ENCODE data around the gene SH3RF1. TPM values are rescaled to one million over a fixed set of nuclear protein-coding genes. Genes with fewer than 3 reads are reported as not detected.

SH3RF1 gene
- total RNA-seq, 1 experiment from 2014 or later = 11.5 TPM

DNA sequence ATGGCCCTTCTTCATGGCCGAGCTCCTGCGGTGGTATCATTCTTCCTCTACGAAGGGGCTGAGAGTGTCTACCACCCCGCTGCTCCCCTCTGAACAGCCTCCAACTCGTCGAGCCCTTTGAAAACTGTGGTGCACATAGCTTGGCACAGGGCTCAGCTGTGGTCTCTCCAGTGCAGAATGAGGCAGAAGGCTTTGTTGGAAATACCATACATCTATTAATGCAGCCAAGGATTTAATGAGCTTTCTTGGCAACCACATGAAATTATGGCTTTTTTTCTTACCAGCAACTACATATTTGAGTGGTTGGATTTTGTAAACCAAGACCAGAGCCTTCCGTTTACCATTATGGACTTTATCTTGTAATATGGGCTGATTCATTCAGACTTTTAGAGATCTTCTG lies 199.0 kb downstream of the SH3RF1 start:
- no peak overlapping the region for H3K4me3 ChIP-seq (ENCODE audit: low read depth in 2 of 2, low read length in 2 of 2)
- H3K9me3 ChIP-seq (ENCODE audit: control insufficient read depth, insufficient read depth, low read depth, low read length) = no peaks in the 10 kb centered on the region
- peaks cover 11% of the 10 kb centered on the region for H3K4me1 ChIP-seq (ENCODE audit: control insufficient read depth, insufficient read depth, low read length)
- intact Hi-C loops (cut with micrococcal nuclease; ENCODE audit: unreplicated experiment) (no loop called here), in situ Hi-C loops (cut with HindIII; ENCODE audit: low pct_unique_long_range_greater_than_20kb, low sequenced_read_pairs) (no loop called here)
- ATAC-seq = no peak
- CTCF ChIA-PET = no interaction called here
- no peak for TF ChIP-seq SIN3A (IDR thresholded peaks at IDR 0.05; ENCODE audit: borderline replicate concordance, insufficient read depth, low read depth, low read length)
- TF ChIP-seq, protein P1, sequence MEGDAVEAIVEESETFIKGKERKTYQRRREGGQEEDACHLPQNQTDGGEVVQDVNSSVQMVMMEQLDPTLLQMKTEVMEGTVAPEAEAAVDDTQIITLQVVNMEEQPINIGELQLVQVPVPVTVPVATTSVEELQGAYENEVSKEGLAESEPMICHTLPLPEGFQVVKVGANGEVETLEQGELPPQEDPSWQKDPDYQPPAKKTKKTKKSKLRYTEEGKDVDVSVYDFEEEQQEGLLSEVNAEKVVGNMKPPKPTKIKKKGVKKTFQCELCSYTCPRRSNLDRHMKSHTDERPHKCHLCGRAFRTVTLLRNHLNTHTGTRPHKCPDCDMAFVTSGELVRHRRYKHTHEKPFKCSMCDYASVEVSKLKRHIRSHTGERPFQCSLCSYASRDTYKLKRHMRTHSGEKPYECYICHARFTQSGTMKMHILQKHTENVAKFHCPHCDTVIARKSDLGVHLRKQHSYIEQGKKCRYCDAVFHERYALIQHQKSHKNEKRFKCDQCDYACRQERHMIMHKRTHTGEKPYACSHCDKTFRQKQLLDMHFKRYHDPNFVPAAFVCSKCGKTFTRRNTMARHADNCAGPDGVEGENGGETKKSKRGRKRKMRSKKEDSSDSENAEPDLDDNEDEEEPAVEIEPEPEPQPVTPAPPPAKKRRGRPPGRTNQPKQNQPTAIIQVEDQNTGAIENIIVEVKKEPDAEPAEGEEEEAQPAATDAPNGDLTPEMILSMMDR (IDR thresholded peaks at IDR 0.05) = no peak
- TF ChIP-seq TCF7L2 (IDR thresholded peaks at IDR 0.05; ENCODE audit: low read depth, low read length) = no peak
- no peak for TF ChIP-seq POLR2AphosphoS5 (IDR thresholded peaks at IDR 0.05; ENCODE audit: low read depth, low read length)
- TF ChIP-seq, protein P2, sequence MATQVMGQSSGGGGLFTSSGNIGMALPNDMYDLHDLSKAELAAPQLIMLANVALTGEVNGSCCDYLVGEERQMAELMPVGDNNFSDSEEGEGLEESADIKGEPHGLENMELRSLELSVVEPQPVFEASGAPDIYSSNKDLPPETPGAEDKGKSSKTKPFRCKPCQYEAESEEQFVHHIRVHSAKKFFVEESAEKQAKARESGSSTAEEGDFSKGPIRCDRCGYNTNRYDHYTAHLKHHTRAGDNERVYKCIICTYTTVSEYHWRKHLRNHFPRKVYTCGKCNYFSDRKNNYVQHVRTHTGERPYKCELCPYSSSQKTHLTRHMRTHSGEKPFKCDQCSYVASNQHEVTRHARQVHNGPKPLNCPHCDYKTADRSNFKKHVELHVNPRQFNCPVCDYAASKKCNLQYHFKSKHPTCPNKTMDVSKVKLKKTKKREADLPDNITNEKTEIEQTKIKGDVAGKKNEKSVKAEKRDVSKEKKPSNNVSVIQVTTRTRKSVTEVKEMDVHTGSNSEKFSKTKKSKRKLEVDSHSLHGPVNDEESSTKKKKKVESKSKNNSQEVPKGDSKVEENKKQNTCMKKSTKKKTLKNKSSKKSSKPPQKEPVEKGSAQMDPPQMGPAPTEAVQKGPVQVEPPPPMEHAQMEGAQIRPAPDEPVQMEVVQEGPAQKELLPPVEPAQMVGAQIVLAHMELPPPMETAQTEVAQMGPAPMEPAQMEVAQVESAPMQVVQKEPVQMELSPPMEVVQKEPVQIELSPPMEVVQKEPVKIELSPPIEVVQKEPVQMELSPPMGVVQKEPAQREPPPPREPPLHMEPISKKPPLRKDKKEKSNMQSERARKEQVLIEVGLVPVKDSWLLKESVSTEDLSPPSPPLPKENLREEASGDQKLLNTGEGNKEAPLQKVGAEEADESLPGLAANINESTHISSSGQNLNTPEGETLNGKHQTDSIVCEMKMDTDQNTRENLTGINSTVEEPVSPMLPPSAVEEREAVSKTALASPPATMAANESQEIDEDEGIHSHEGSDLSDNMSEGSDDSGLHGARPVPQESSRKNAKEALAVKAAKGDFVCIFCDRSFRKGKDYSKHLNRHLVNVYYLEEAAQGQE (IDR thresholded peaks at IDR 0.05; ENCODE audit: insufficient read depth in 1 of 2, low read depth in 2 of 2, low read length in 1 of 2) = no peak
- H3K27ac ChIP-seq (ENCODE audit: low read length) = peak overlapping the region; percentile 80
- POLR2A ChIA-PET = no interaction called here
- DNase-seq (ENCODE audit: low read depth, low spot score) = no peak
- no peaks in the 10 kb centered on the region for H3K27me3 ChIP-seq (ENCODE audit: control insufficient read depth, insufficient read depth, low read length)
- H3K36me3 ChIP-seq (ENCODE audit: control insufficient read depth, insufficient read depth, low read length) = no peaks in the 10 kb centered on the region
- no TSS peak for BruUV-seq (replicated peaks)

DNA sequence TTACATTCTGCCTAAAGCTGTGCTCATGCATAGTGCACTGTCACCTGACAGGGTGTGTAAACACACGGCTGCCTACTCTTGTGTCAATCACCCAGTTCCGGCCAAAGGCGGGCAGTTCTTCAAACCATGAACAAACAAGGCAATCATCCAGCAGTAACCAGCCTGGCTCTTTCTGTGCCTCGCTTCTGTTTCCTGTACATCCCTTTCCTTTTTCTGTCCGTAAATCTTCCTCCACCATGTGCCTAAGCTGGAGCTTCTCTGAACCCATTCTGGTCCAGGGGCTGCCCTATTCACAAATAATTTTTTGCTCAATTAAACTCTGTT lies 199.9 kb downstream of the SH3RF1 start:
- no peaks in the 10 kb centered on the region for H3K9me3 ChIP-seq (ENCODE audit: control insufficient read depth, insufficient read depth, low read depth, low read length)
- no peaks in the 10 kb centered on the region for H3K27me3 ChIP-seq (ENCODE audit: control insufficient read depth, insufficient read depth, low read length)
- no peak overlapping the region; a peak in 1 of 4 replicates for H3K4me3 ChIP-seq (ENCODE audit: low read depth in 2 of 2, low read length in 2 of 2)
- POLR2A ChIA-PET = no interaction called here
- no peaks in the 10 kb centered on the region for H3K36me3 ChIP-seq (ENCODE audit: control insufficient read depth, insufficient read depth, low read length)
- CTCF ChIA-PET = interaction anchor here (0.6 kb wide), 1 partner anchor 415 kb away, joined by 4 read pairs; no protein-coding TSS in a partner anchor
- peaks cover 11% of the 10 kb centered on the region for H3K4me1 ChIP-seq (ENCODE audit: control insufficient read depth, insufficient read depth, low read length)
- no TSS peak for BruUV-seq (replicated peaks)
- peak overlapping the region; percentile 80 for H3K27ac ChIP-seq (ENCODE audit: low read length)
- DNase-seq (ENCODE audit: low read depth, low spot score) (peak; percentile 35), ATAC-seq (peak; percentile 85)
- TF ChIP-seq SIN3A (IDR thresholded peaks at IDR 0.05; ENCODE audit: borderline replicate concordance, insufficient read depth, low read depth, low read length) (no peak), TCF7L2 (IDR thresholded peaks at IDR 0.05; ENCODE audit: low read depth, low read length) (no peak), POLR2AphosphoS5 (IDR thresholded peaks at IDR 0.05; ENCODE audit: low read depth, low read length) (no peak)
- TF ChIP-seq, protein P1 (IDR thresholded peaks at IDR 0.05) = no peak
- TF ChIP-seq, protein P2 (IDR thresholded peaks at IDR 0.05; ENCODE audit: insufficient read depth in 1 of 2, low read depth in 2 of 2, low read length in 1 of 2) = no peak
- intact Hi-C loops (cut with micrococcal nuclease; ENCODE audit: unreplicated experiment) (no loop called here), in situ Hi-C loops (cut with HindIII; ENCODE audit: low pct_unique_long_range_greater_than_20kb, low sequenced_read_pairs) (no loop called here)
